PC-9 (cell line): Measurements from ENCODE around the gene HOXC10. TPM values are rescaled to one million over a fixed set of nuclear protein-coding genes. Genes with fewer than 3 reads are reported as not detected.

Experiments used
- BruUV-seq: library from RNA; stranded (reverse); fragments of 400-500 nt; replicated peaks from 2 replicates; lab custom pipeline; 2021; lab: Mats Ljungman, UMichigan
- CTCF ChIA-PET: fragments of 300-600 bp; sonication (Branson Sonifier 250); formaldehyde crosslinking; loops from one replicate; lab custom pipeline; 2022; ENCODE audit warnings: antibody characterized with exemption; lab: Charles Lee
- POLR2A ChIA-PET: fragments of 300-600 bp; sonication (Branson Sonifier 250); formaldehyde crosslinking; loops from one replicate; lab custom pipeline; 2022; ENCODE audit warnings: antibody characterized with exemption; ENCODE audit not compliant: unreplicated experiment; lab: Charles Lee
- DNase-seq, 2 experiments: peaks; one replicate each; pipeline versions ENCODE4 v3.0.0 to v3.0.0-alpha.2; 2015 to 2022; ENCODE audit warnings: mixed read lengths in 1 of 2
- H2AFZ ChIP-seq: fragments of 200-600 bp; sonication (generic); 2 replicates; pipeline ENCODE4 v1.8.1; 2017; ENCODE audit warnings: antibody characterized with exemption
- H3F3A ChIP-seq: fragments of 200-600 bp; sonication (generic); 2 replicates; pipeline ENCODE4 v1.8.1; 2017; ENCODE audit warnings: antibody characterized with exemption, mild to moderate bottlenecking, low read depth; ENCODE audit not compliant: insufficient read depth
- H3K27ac ChIP-seq: fragments of 200-600 bp; sonication (generic); 2 replicates; pipeline ENCODE4 v1.6.1; 2016; ENCODE audit warnings: mixed run types
- H3K27me3 ChIP-seq: fragments of 200-600 bp; sonication (generic); 2 replicates; pipeline ENCODE4 v1.6.1; 2016; ENCODE audit warnings: low read depth, mixed run types; ENCODE audit not compliant: insufficient read depth
- H3K36me3 ChIP-seq: fragments of 200-600 bp; sonication (generic); 2 replicates; pipeline ENCODE4 v1.6.1; 2016; ENCODE audit warnings: low read depth, mixed run types
- H3K4me1 ChIP-seq: fragments of 200-600 bp; sonication (generic); replicated peaks from 2 replicates; pipeline ENCODE4 v1.6.1; 2016; ENCODE audit warnings: mixed run types; ENCODE audit not compliant: insufficient read depth
- H3K4me2 ChIP-seq: fragments of 200-600 bp; sonication (generic); 2 replicates; pipeline ENCODE4 v1.6.1; 2017; ENCODE audit warnings: mixed run types
- H3K4me3 ChIP-seq: fragments of 200-600 bp; sonication (generic); 2 replicates; pipeline ENCODE4 v1.6.1; 2016; ENCODE audit warnings: mixed run types
- H3K79me2 ChIP-seq: fragments of 200-600 bp; sonication (generic); 2 replicates; pipeline ENCODE4 v1.6.1; 2017; ENCODE audit warnings: low read depth, mixed run types
- H3K9me2 ChIP-seq: fragments of 200-600 bp; sonication (generic); 2 replicates; pipeline ENCODE4 v1.8.1; 2017; ENCODE audit warnings: mild to moderate bottlenecking; ENCODE audit not compliant: insufficient read depth
- H3K9me3 ChIP-seq: fragments of 200-600 bp; sonication (generic); 2 replicates; pipeline ENCODE4 v1.8.1; 2016; ENCODE audit warnings: low read depth; ENCODE audit not compliant: insufficient read depth
- H4K20me1 ChIP-seq: fragments of 200-600 bp; sonication (generic); 2 replicates; pipeline ENCODE4 v1.8.1; 2017; ENCODE audit not compliant: insufficient read depth
- EZH2 ChIP-seq: fragments of 200-600 bp; sonication (generic); IDR thresholded peaks from 2 replicates; pipeline ENCODE4 v1.8.0; 2017; ENCODE audit warnings: antibody characterized with exemption, low read depth
- intact Hi-C: fragments of 100-400 bp; cut with micrococcal nuclease; formaldehyde crosslinking; loops from one replicate; pipeline ENCODE4 v1.10.0; 2022; ENCODE audit not compliant: unreplicated experiment
- total RNA-seq: library from RNA; stranded (reverse); gene quantifications from 2 replicates; pipeline ENCODE4 v1.2.3, GENCODE V29; 2021
- TF ChIP-seq, protein P1 (sequence below): fragments of 200-600 bp; sonication (generic); conservative IDR thresholded peaks from 2 replicates; pipeline ENCODE4 v1.6.1; 2017; ENCODE audit warnings: mixed run types, antibody characterized with exemption, mild to moderate bottlenecking, moderate library complexity

Gene HOXC10
- total RNA-seq, 1 experiment from 2014 or later = 1.1 TPM

GRCh38 chr12:53960187-53961024 lies 24.5 kb upstream of the HOXC10 start:
- DNase-seq = no peak
- Histone ChIP-seq H3K27me3 (no peaks in the 10 kb centered on the region), H3F3A (no peaks in the 10 kb centered on the region), H3K36me3 (no peaks in the 10 kb centered on the region), H3K4me2 (no peak overlapping the region), H2AFZ (no peak overlapping the region), H3K79me2 (no peaks in the 10 kb centered on the region), H3K4me1 (no peaks in the 10 kb centered on the region), H3K4me3 (no peak overlapping the region), H3K9me3 (no peaks in the 10 kb centered on the region), H4K20me1 (no peaks in the 10 kb centered on the region; the same call in 1 of the 2 replicates), H3K27ac (no peak overlapping the region), H3K9me2 (no peaks in the 10 kb centered on the region)
- TF ChIP-seq, protein P1, sequence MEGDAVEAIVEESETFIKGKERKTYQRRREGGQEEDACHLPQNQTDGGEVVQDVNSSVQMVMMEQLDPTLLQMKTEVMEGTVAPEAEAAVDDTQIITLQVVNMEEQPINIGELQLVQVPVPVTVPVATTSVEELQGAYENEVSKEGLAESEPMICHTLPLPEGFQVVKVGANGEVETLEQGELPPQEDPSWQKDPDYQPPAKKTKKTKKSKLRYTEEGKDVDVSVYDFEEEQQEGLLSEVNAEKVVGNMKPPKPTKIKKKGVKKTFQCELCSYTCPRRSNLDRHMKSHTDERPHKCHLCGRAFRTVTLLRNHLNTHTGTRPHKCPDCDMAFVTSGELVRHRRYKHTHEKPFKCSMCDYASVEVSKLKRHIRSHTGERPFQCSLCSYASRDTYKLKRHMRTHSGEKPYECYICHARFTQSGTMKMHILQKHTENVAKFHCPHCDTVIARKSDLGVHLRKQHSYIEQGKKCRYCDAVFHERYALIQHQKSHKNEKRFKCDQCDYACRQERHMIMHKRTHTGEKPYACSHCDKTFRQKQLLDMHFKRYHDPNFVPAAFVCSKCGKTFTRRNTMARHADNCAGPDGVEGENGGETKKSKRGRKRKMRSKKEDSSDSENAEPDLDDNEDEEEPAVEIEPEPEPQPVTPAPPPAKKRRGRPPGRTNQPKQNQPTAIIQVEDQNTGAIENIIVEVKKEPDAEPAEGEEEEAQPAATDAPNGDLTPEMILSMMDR = no peak
- no peak for TF ChIP-seq EZH2
- ChIA-PET CTCF (no interaction called here), POLR2A (no interaction called here)
- BruUV-seq = no TSS peak
- intact Hi-C loops = no loop called here

DNA sequence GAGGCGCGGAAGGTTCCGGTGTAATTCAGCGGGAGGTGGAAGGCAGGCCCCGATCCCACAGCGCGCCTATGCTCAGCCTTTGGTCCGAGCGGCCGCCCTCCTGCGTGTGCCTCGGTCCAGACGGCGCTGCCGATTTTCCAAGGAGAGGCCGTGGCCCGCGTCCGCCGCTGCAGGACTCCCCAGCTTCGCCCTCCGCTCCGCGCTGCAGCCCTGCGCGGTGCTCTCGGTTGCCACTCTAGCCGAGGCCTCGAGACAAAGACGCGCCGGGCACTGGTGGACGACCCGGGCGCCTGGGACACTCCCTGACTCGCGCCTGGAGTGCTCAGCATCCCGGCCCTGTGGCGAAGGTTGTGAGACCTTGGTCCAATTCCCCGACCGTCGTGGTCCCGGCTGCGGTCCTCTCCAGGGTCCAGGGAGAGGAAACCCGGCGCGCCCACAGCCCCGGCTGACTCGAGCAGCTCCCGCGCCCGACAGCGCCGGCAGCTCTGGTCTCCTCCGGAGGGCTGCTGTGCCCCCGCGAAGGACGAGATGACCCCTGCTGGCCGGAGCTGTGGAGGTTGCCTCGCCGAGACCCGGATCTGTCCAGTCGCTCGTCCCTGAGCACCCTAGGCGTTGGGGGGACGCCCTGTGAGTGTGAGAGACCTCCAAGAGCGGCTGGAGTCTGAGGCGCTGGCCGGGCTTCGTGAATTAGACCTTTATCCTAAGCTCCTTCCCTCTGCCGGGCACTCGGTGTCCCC lies 23.8 kb upstream of the HOXC10 start:
- intact Hi-C loops = no loop called here
- Histone ChIP-seq H3F3A (no peaks in the 10 kb centered on the region), H2AFZ (no peak overlapping the region), H3K4me3 (no peak overlapping the region), H3K4me2 (no peak overlapping the region), H3K27ac (no peak overlapping the region), H3K79me2 (no peaks in the 10 kb centered on the region), H3K9me3 (no peaks in the 10 kb centered on the region), H3K27me3 (no peaks in the 10 kb centered on the region), H4K20me1 (no peaks in the 10 kb centered on the region; the same call in 1 of the 2 replicates), H3K9me2 (no peaks in the 10 kb centered on the region), H3K4me1 (no peaks in the 10 kb centered on the region), H3K36me3 (no peaks in the 10 kb centered on the region)
- DNase-seq = no peak
- no TSS peak for BruUV-seq
- TF ChIP-seq EZH2 = no peak
- TF ChIP-seq, protein P1 = no peak
- CTCF ChIA-PET = no interaction called here
- POLR2A ChIA-PET = no interaction called here

DNA sequence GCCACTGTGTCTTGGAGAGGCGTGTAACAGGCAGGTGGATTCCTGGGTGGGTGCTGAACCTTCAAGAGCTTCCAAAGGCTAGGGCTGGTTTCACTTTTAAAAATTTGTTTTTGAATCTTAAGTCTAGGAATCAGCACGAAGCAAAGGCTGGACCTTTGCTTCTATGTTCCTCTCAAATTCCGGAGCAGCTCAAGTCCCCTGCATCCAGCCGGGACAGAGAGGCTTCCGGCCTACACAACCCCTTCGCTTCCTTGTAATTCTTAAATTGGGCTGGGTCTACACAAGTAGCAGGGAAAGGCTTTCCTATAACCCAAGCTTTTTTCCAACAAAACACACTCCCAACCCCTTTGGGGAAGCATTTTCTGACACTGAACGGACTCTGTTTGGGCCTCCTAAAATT lies 21.9 kb upstream of the HOXC10 start:
- no peaks in the 10 kb centered on the region for H3K9me3 ChIP-seq
- no peaks in the 10 kb centered on the region for H3F3A ChIP-seq
- no TSS peak for BruUV-seq
- CTCF ChIA-PET = no interaction called here
- H3K9me2 ChIP-seq = no peaks in the 10 kb centered on the region
- POLR2A ChIA-PET = no interaction called here
- no peaks in the 10 kb centered on the region for H3K36me3 ChIP-seq
- H3K79me2 ChIP-seq = no peaks in the 10 kb centered on the region
- intact Hi-C loops = no loop called here
- TF ChIP-seq, protein P1 = no peak
- TF ChIP-seq EZH2 = no peak
- H3K4me2 ChIP-seq = no peak overlapping the region
- no peaks in the 10 kb centered on the region for H3K27me3 ChIP-seq
- no peak overlapping the region for H3K4me3 ChIP-seq
- no peak for DNase-seq
- H2AFZ ChIP-seq = no peak overlapping the region
- H4K20me1 ChIP-seq = no peaks in the 10 kb centered on the region; the same call in 1 of the 2 replicates
- peaks cover 10% of the 10 kb centered on the region for H3K4me1 ChIP-seq
- no peak overlapping the region for H3K27ac ChIP-seq
